PFSK-1 (cell line): ENCODE data around the gene PGLYRP3.

Experiments used
- FOXP2 ChIP-seq: optimal IDR thresholded peaks from 2 replicates; pipeline ENCODE3; 2011; ENCODE audit warnings: borderline replicate concordance, control low read depth, inconsistent platforms; ENCODE audit not compliant: insufficient read depth; ENCODE audit errors: extremely low read length, extremely low read depth
- POLR2AphosphoS5 ChIP-seq: IDR thresholded peaks from 2 replicates; pipeline ENCODE4 v1.6.1; 2012; ENCODE audit warnings: low read depth, mild to moderate bottlenecking, control low read depth, low read length, moderate library complexity
- SIN3A ChIP-seq: IDR thresholded peaks from 2 replicates; pipeline ENCODE4 v1.6.1; 2012; ENCODE audit warnings: mild to moderate bottlenecking, low read length, moderate library complexity, borderline replicate concordance; ENCODE audit not compliant: insufficient read depth
- TF ChIP-seq, protein P1 (sequence below), 2 experiments: IDR thresholded peaks; 2 replicates each; pipeline versions ENCODE4 v1.6.1 to v1.8.0; 2011 to 2012; ENCODE audit warnings: low read depth in 2 of 2, low read length in 2 of 2, control low read depth in 1 of 2, inconsistent platforms in 1 of 2, mild to moderate bottlenecking in 1 of 2, moderate library complexity in 1 of 2; ENCODE audit not compliant: insufficient read depth in 1 of 2

DNA sequence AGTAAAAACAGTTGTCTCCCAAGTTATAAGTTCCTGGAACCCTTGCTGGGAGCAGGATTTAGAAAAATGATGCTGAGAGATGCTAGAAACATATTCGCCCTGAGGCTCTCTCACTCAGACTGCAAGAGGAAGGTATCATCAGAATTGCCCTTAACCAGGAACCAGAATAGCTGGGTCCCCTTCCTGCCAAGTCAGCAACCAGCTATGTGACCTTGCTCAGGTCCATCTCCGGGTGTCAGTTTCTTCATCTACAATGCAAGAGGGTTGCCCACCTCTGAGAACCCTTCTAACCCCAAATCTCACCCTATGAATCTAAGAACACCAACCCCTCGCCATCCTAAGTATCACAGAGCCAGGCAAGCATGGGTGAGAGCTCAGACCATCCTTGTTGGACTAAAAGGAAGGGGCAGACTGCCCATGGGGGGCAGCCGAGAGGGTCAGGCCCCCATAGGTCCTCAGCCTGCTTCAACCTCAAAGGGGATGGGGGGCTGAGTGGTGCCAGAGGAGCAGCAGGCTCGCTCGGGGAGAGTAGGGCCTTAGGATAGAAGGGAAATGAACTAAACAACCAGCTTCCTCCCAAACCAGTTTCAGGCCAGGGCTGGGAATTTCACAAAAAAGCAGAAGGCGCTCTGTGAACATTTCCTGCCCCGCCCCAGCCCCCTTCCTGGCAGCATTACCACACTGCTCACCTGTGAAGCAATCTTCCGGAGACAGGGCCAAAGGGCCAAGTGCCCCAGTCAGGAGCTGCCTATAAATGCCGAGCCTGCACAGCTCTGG lies 44.5 kb upstream of the PGLYRP3 start:
- no peak for TF ChIP-seq POLR2AphosphoS5
- no peak for TF ChIP-seq SIN3A
- TF ChIP-seq, protein P1, sequence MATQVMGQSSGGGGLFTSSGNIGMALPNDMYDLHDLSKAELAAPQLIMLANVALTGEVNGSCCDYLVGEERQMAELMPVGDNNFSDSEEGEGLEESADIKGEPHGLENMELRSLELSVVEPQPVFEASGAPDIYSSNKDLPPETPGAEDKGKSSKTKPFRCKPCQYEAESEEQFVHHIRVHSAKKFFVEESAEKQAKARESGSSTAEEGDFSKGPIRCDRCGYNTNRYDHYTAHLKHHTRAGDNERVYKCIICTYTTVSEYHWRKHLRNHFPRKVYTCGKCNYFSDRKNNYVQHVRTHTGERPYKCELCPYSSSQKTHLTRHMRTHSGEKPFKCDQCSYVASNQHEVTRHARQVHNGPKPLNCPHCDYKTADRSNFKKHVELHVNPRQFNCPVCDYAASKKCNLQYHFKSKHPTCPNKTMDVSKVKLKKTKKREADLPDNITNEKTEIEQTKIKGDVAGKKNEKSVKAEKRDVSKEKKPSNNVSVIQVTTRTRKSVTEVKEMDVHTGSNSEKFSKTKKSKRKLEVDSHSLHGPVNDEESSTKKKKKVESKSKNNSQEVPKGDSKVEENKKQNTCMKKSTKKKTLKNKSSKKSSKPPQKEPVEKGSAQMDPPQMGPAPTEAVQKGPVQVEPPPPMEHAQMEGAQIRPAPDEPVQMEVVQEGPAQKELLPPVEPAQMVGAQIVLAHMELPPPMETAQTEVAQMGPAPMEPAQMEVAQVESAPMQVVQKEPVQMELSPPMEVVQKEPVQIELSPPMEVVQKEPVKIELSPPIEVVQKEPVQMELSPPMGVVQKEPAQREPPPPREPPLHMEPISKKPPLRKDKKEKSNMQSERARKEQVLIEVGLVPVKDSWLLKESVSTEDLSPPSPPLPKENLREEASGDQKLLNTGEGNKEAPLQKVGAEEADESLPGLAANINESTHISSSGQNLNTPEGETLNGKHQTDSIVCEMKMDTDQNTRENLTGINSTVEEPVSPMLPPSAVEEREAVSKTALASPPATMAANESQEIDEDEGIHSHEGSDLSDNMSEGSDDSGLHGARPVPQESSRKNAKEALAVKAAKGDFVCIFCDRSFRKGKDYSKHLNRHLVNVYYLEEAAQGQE (IDR thresholded peaks at IDR 0.05; ENCODE audit: insufficient read depth in 1 of 2, low read depth in 2 of 2, low read length in 2 of 2): no peak
- no peak for TF ChIP-seq FOXP2
